Measurements from ENCODE around the gene RNF225.
"Not testable (repeated sequence)": the region's sequence is repeated elsewhere in the genome, so short reads cannot be mapped to it uniquely, and the experiment has no call there.

RNF225 gene

GRCh38 chr19:58395220-58395978, at the start of gene RNF225:
TSS of gene RNF225 (plus strand) at chr19:58395656. CDS start at chr19:58396090, 434 bp downstream.
- DNase-seq (ENCODE audit: low spot score): no peak

- peak; percentile 98 for DNase-seq (ENCODE audit: low spot score)
Observed at GRCh38 chr19:58346961-58347929, 48.2 kb upstream of the RNF225 start.

DNA sequence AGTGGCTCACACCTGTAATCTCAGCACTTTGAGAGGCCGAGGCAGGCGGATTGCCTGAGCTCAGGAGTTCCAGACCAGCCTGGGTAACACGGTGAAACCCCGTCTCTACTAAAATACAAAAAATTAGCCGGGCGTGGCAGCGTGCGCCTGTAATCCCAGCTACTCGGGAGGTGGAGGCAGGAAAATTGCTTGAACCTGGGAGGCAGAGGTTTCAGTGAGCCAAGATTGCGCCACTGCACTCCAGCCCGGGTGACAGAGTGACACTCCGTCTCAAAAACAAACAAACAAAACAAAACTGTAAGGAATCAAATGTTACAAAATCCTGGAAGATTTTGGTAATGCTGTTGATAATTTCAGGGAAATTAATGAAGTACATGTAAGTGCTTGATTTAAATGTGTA, 47.4 kb upstream of the RNF225 start:
- DNase-seq (ENCODE audit: low spot score): not testable (repeated sequence)

DNA sequence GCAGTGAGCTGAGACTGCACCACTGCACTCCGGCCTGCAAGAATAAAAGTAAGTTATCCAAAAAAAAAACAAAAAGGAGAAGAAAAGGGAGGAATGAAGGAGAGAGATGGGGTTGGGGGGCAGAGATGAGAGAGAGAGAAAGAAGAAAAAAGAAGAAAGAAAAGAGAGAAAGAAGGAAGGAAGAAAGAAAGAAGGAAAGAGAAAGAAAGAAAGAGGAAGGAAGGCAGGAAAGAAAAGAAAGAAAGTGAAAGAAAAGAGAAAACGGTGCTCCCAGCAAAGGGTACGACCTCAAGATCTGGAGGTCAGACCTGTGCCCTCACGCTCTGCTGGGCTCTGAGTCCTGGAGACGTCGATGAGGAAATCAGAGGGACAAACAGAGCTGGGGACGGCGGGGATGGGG, 45.9 kb upstream of the RNF225 start:
- DNase-seq (ENCODE audit: low spot score): no peak

GRCh38 chr19:58350001-58350861, 45.2 kb upstream of the RNF225 start:
- DNase-seq (ENCODE audit: low spot score): no peak

- no peak for DNase-seq (ENCODE audit: low spot score)
Observed at GRCh38 chr19:58350871-58351557, 44.4 kb upstream of the RNF225 start.

DNA sequence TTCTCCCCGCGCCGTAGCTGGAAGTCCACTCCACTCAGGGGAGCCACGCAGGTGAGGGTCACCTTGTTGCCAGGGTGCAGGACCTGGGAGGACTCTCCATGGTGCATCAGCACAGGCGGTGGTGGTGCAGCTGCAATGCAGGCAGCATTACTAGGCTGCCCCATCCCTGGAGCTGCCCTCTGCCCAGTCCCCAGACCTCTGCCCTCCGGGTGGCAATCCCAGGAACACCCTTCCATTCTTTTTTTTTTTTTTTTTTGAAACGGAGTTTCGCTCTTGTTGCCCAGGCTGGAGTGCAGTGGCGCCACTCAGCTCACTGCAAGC, 43.9 kb upstream of the RNF225 start:
- no peak for DNase-seq (ENCODE audit: low spot score)

- DNase-seq (ENCODE audit: low spot score): no peak
Observed at GRCh38 chr19:58351990-58352755, 43.3 kb upstream of the RNF225 start.

DNA sequence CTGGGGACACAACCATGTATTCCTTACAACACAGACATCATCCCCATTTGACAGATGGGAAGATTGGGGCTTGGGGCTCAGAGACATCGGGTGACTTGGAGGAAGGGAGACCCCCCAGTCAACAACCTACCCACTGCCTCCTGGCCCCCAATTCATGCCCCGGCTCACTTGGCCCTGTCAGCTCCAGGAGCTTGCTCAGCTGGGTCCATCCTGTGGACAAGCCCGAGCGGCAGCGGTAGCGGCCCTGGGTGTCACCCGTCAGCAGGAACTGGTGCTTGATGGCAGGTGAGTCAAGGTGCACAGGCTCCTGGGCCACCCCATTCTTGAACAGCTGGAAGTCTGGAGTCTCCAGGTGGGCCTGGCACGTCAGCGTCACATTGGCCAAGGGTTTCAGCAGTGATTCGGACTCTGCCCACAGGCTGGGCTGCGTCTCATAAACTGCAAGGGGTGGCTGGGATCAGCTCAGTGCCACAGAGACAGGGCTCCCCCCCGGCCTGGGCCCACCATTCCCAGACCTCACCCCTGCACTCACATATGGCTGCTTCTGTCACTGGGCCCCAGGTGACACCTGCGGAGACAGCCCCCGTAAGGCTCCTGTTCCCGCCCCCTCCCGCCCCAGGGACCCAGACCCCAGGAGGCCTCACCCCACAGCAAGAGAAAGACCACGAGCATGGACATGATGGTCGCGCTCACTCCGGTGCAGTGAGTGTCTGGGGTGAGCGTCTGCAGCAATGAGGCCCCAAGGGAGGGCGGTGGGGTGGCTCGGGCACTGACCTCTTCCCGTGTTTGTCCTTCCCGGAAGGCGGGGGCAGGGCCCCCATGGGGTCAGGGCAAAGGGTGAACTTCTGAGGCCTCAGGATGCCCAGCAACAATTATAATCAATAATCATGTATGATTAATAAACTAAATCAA, 42.4 kb upstream of the RNF225 start, which contains the start of gene A1BG:
Gene A1BG, minus strand, starts transcription at position 733 of the 912 bp plus-strand sequence. Its CDS starts 55 bp downstream, at position 678.
- DNase-seq (ENCODE audit: low spot score): no peak

- no peak for DNase-seq (ENCODE audit: low spot score)
Observed at GRCh38 chr19:58353717-58354477, 41.6 kb upstream of the RNF225 start.

DNA sequence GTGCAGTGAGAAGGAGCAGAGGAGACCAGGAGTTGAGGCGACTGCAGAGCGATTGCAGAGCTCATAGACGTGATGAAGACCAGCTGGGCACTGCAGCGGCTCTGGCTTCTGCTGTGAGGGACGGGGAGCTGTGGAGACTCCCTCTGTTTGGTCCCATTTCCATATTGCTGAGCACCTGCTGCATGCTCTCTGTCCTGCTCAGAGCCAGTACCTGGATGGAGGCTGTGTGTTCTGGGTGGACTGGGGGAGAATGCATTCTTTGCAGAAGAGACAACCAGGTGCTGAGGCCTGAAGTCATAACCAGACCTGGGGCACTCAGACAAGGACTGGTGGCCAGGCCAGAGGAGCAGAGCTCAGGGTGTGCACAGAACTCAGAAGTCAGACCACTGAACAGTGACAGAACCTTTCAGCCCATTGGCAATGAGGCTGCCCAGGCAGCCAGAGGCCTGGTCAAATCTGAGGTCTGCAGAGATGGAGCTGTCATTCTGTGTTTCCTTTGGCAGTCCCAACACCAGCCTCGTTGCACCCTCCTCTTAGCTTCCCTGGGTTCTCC, 40.9 kb upstream of the RNF225 start:
- no peak for DNase-seq (ENCODE audit: low spot score)

- no peak for DNase-seq (ENCODE audit: low spot score)
Observed at GRCh38 chr19:58355215-58355796, 40.1 kb upstream of the RNF225 start.

DNA sequence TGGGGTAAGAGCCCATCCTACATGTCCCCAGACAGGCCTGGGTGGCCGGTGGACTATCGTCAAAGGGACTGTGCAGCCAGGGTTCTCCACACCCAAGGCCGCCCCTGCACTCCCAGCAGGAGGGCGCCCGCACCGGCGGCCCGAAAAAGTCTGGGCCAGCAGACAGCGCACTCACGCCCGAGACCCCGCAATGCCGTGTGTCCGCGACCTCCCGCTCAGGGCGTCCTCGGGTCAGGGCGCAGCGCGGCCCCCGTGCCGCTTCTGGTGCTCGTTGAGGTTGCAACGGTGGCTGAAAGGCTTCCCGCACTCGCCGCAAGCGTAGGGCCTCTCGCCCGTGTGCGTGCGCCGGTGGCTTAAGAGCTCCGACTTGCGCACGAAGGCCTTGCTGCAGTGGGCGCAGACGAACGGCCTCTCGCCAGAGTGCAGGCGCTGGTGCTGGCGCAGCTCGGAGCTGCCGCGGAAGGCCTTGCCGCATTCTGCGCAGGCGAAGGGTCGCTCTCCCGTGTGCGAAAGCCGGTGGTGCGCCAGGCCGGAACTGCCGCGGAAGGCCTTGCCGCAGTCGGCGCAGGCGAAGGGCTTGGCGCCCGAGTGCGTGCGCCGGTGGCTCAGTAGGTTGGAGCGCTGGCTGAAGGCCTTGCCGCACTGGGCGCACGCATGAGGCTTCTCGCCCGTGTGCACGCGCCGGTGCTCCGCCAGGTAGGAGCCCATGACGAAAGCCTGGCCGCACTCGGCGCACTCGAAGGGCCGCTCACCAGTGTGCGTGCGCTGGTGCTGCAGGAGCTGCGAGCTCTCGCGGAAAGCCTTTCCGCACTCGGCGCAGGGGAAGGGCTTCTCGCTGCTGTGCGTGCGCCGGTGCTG, 39.3 kb upstream of the RNF225 start:
- DNase-seq (ENCODE audit: low spot score): peak; percentile 56

DNA sequence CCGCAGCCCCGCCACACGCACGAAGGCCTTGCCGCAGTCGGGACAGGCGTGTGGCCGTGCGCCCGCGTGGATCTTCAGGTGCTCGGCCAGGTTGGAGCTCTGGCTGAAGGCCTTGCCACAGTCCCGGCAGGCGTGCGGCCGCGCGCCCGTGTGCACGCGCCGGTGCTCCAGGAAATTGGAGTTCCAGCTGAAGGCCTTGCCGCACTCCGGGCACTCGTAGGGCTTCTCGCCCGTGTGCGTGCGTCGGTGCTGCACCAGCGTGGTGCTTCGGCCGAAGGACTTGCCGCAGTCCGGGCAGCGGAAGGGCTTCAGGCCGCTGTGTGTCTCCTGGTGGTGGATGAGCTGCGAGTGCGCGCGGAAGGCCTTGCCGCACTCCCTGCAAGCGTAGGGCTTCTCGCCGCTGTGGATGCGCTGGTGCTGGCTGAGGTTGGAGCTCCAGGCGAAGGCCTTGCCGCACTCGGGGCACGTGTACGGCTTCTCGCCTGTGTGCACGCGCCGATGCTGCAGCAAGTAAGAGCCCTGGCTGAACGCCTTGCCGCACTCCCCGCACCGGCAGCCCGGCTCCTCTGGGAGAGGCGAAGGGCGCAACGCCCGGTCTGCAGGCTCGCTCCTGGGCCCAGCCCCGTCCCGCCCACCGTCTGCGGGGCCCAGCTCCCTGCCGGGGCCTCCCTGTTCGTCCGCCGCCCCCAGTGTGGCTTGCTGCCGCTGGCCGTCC, 38.5 kb upstream of the RNF225 start:
- peak; percentile 42 for DNase-seq (ENCODE audit: low spot score)

- DNase-seq (ENCODE audit: low spot score): no peak
Observed at GRCh38 chr19:58357481-58358145, 37.8 kb upstream of the RNF225 start.

GRCh38 chr19:58361900-58362271, 33.6 kb upstream of the RNF225 start:
- DNase-seq (ENCODE audit: low spot score): peak; percentile 65

All from AG20443 (cell line).